Hindlimb muscle (tissue), 1 donor: ENCODE data around the gene LRP10. TPM values are rescaled to one million over a fixed set of nuclear protein-coding genes. Genes with fewer than 3 reads are reported as not detected.

Experiments used
- DNase-seq: peaks from one replicate; pipeline ENCODE4 v3.0.0-alpha.2; 2013
- polyA plus RNA-seq: library from polyadenylated mRNA; unstranded; fragments of 120-200 nt; gene quantifications from one replicate; pipeline ENCODE4 v1.2.1, GENCODE V29; 2013; ENCODE audit not compliant: insufficient read length

Gene LRP10
- polyA plus RNA-seq, 1 donor: 41.4 TPM

DNA sequence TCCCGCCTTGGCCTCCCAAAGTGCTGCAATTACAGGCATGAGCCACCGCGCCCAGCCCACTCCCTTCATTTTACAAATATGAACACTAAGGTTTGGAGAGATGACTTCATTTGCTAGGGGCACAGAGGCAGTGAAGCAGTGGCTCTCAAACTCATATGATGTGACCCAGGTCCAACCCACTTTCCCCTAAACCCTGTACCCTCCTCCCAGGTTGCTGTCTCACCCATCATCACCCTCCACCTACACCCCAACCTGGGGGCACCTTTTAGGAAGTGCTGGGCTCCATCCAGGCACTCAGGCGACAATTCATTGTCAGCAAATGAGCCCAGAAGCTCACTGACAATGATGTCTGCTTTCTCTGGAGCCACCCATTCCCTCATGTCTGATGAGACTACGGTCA, 52.2 kb downstream of the LRP10 start:
- no peak for DNase-seq

- DNase-seq: no peak
Observed at GRCh38 chr14:22925513-22925912, 54.0 kb downstream of the LRP10 start.

- DNase-seq: no peak
Observed at GRCh38 chr14:22926316-22926715, 54.8 kb downstream of the LRP10 start.

DNA sequence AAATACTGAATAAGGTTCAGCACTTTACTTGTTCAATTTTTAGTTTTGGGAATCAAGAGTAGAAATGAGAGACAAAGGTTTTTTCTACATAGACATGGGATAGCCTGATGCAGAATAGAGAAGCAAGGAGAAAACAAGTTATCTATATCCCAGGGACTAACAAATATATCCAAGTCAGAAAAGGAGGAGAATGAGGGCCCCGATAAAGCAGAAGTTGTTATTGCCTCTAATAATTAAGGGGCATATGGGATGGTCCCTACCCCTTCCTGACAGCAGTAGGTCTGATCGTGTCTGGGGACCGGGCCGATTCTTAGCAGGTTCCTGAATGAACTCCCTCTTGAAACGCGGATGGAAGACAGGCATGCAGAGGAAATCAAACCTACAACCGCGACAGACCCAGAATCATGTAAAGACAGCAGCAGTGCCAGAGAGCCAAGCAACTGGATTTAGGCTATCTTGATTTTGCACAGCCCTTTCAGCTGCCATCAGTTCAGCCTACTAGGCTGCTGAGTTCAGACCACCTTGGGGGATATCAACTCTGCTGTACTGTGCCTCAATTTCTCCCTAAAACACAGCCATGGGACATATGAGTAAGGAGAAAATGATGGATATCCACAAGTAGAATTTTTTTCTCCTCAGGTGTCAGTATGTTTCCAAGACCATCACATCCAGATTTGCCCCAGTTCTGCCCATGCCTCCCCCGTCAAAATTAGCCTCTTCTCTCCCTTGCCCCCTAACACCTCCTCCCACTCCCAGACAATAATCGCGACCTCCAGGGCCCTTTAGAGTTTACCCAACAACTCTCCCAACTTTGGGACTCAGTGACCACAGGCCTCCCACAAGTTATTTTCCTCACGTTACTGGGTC, 56.9 kb downstream of the LRP10 start:
- no peak for DNase-seq

GRCh38 chr14:22929104-22929960, 57.8 kb downstream of the LRP10 start, which contains the start of gene PRMT5:
PRMT5 (minus strand) TSS chr14:22929376; CDS start chr14:22929361, 15 bp downstream.
- DNase-seq: peak; percentile 99

GRCh38 chr14:22929961-22930364, 58.4 kb downstream of the LRP10 start:
- DNase-seq: no peak

Other genes starting within 250 kb of the LRP10 start
- 0.15 TPM for gene OR6J1, start 227.4 kb upstream of the LRP10 start, polyA plus RNA-seq
- 208 TPM for gene OXA1L, start 105.1 kb upstream of the LRP10 start, polyA plus RNA-seq
- 32.7 TPM for gene SLC7A7, start 56.3 kb upstream of the LRP10 start, polyA plus RNA-seq
- 67.7 TPM for gene MRPL52, start 41.9 kb upstream of the LRP10 start, polyA plus RNA-seq
- 148 TPM for gene MMP14, start 35.2 kb upstream of the LRP10 start, polyA plus RNA-seq
- 0.23 TPM for gene REM2, start 11.5 kb downstream of the LRP10 start, polyA plus RNA-seq
- 55.8 TPM for gene RBM23, start 47.4 kb downstream of the LRP10 start, polyA plus RNA-seq
- gene PRMT5, start 57.6 kb downstream of the LRP10 start, polyA plus RNA-seq: 66.8 TPM
- gene HAUS4, start 85.3 kb downstream of the LRP10 start, polyA plus RNA-seq: 32.7 TPM
- gene AJUBA, start 110.8 kb downstream of the LRP10 start, polyA plus RNA-seq: 57.8 TPM
- 11.6 TPM for gene C14orf93, start 138.4 kb downstream of the LRP10 start, polyA plus RNA-seq
- gene PSMB5, start 163.2 kb downstream of the LRP10 start, polyA plus RNA-seq: 228 TPM
- gene PSMB11, start 170.5 kb downstream of the LRP10 start, polyA plus RNA-seq: not detected
- 4.0 TPM for gene CDH24, start 185.8 kb downstream of the LRP10 start, polyA plus RNA-seq
- gene ACIN1, start 223.4 kb downstream of the LRP10 start, polyA plus RNA-seq: 143 TPM
- gene C14orf119, start 223.8 kb downstream of the LRP10 start, polyA plus RNA-seq: 42.4 TPM
- gene CIROP, start 233.2 kb downstream of the LRP10 start, polyA plus RNA-seq: not detected
- gene CEBPE, start 247.5 kb downstream of the LRP10 start, polyA plus RNA-seq: not detected